Neural progenitor cell (in vitro differentiated cells): ENCODE results near the gene OR10X1. TPM values are rescaled to one million over a fixed set of nuclear protein-coding genes. Genes with fewer than 3 reads are reported as not detected.

Source experiments
- DNase-seq: peaks from one replicate; pipeline ENCODE4 v3.0.0-alpha.2; 2016; ENCODE audit warnings: low spot score
- H2AFZ ChIP-seq: fragments of 200-600 bp; sonication (generic); replicated peaks from 2 replicates; pipeline ENCODE4 v1.6.1; 2016; ENCODE audit warnings: antibody characterized with exemption
- H3F3A ChIP-seq: fragments of 200-600 bp; sonication (generic); 2 replicates; pipeline ENCODE4 v1.6.1; 2016; ENCODE audit warnings: antibody characterized with exemption, low read depth
- H3K27ac ChIP-seq: fragments of 200-600 bp; sonication (generic); 2 replicates; pipeline ENCODE4 v1.5.1; 2016; ENCODE audit warnings: mild to moderate bottlenecking
- H3K27me3 ChIP-seq: fragments of 200-600 bp; sonication (generic); 2 replicates; pipeline ENCODE4 v1.6.1; 2016; ENCODE audit warnings: mild to moderate bottlenecking, moderate library complexity
- H3K36me3 ChIP-seq: fragments of 200-600 bp; sonication (generic); 2 replicates; pipeline ENCODE4 v1.5.1; 2016
- H3K4me1 ChIP-seq: fragments of 200-600 bp; sonication (generic); 2 replicates; pipeline ENCODE4 v1.6.1; 2016; ENCODE audit warnings: mixed run types
- H3K4me2 ChIP-seq: fragments of 200-600 bp; sonication (generic); 2 replicates; pipeline ENCODE4 v1.6.1; 2016
- H3K4me3 ChIP-seq: fragments of 200-600 bp; sonication (generic); 2 replicates; pipeline ENCODE4 v1.5.1; 2016
- H3K79me2 ChIP-seq: fragments of 200-600 bp; sonication (generic); 2 replicates; pipeline ENCODE4 v1.6.1; 2016; ENCODE audit warnings: low read depth
- H3K9ac ChIP-seq: fragments of 200-600 bp; sonication (generic); 2 replicates; pipeline ENCODE4 v1.6.1; 2016
- H3K9me3 ChIP-seq: fragments of 200-600 bp; sonication (generic); 2 replicates; pipeline ENCODE4 v1.5.1; 2016; ENCODE audit warnings: low read depth
- H4K20me1 ChIP-seq: fragments of 200-600 bp; sonication (generic); 2 replicates; pipeline ENCODE4 v1.6.1; 2016; ENCODE audit warnings: low read depth
- H3K27ac Mint-ChIP-seq: 3 replicates; pipeline ENCODE4 v1.8.0; 2021; ENCODE audit warnings: mixed read lengths
- H3K27me3 Mint-ChIP-seq: 2 replicates; pipeline ENCODE4 v1.8.0; 2022; ENCODE audit warnings: low read depth, mild to moderate bottlenecking, inconsistent platforms, moderate library complexity, mixed read lengths; ENCODE audit not compliant: insufficient read depth
- H3K36me3 Mint-ChIP-seq: 3 replicates; pipeline ENCODE4 v1.8.0; 2021; ENCODE audit warnings: mixed read lengths
- H3K4me1 Mint-ChIP-seq: 3 replicates; pipeline ENCODE4 v1.8.0; 2021; ENCODE audit warnings: mixed read lengths
- H3K4me3 Mint-ChIP-seq: 3 replicates; pipeline ENCODE4 v1.8.0; 2021; ENCODE audit warnings: mild to moderate bottlenecking, moderate library complexity, mixed read lengths
- H3K9me3 Mint-ChIP-seq: 3 replicates; pipeline ENCODE4 v1.8.0; 2020; ENCODE audit warnings: mixed read lengths
- CTCF ChIP-seq: fragments of 200-600 bp; sonication (generic); IDR thresholded peaks from 2 replicates; pipeline ENCODE4 v1.5.1; 2017; ENCODE audit warnings: antibody characterized with exemption, mild to moderate bottlenecking
- EZH2 ChIP-seq: fragments of 200-600 bp; sonication (generic); IDR thresholded peaks from 2 replicates; pipeline ENCODE4 v1.6.1; 2017; ENCODE audit warnings: antibody characterized with exemption, mild to moderate bottlenecking, moderate library complexity
- EZH2phosphoT487 ChIP-seq: fragments of 200-600 bp; sonication (generic); IDR thresholded peaks from 2 replicates; pipeline ENCODE4 v1.6.1; 2017; ENCODE audit warnings: antibody characterized with exemption
- total RNA-seq: library from RNA; depleted of rRNA; stranded (reverse); fragments of >200 nt; gene quantifications from 2 replicates; pipeline ENCODE4 v1.2.3, GENCODE V29; 2015; ENCODE audit warnings: low replicate concordance

Gene OR10X1
- total RNA-seq, 1 donor from 2014 or later, result not detected

- H3K4me1 ChIP-seq, result no peaks in the 10 kb centered on the region
- no peaks in the 10 kb centered on the region for H3F3A ChIP-seq
- no peaks in the 10 kb centered on the region for H3K9me3 Mint-ChIP-seq
- H3K9ac ChIP-seq, result no peak overlapping the region
- H3K36me3 ChIP-seq, result no peaks in the 10 kb centered on the region
- TF ChIP-seq EZH2phosphoT487 (no peak), CTCF (no peak), EZH2 (no peak)
- no peaks in the 10 kb centered on the region for H3K79me2 ChIP-seq
- no peak overlapping the region for H2AFZ ChIP-seq
- H3K4me3 Mint-ChIP-seq, result no peak overlapping the region
- H4K20me1 ChIP-seq, result no peaks in the 10 kb centered on the region
- no peak overlapping the region for H3K4me3 ChIP-seq
- H3K9me3 ChIP-seq, result no peaks in the 10 kb centered on the region
- H3K27me3 ChIP-seq, result no peaks in the 10 kb centered on the region
- H3K4me1 Mint-ChIP-seq, result peaks cover 3% of the 10 kb centered on the region
- no peak for DNase-seq
- H3K36me3 Mint-ChIP-seq, result no peaks in the 10 kb centered on the region
- peaks cover 2% of the 10 kb centered on the region for H3K27me3 Mint-ChIP-seq
- no peak overlapping the region for H3K27ac ChIP-seq
- no peak overlapping the region for H3K27ac Mint-ChIP-seq
- no peak overlapping the region for H3K4me2 ChIP-seq
These were observed 42.1 kb downstream of the OR10X1 start for GRCh38 chr1:158537609-158538008.

- H3K4me1 ChIP-seq, result no peaks in the 10 kb centered on the region
- no peak for DNase-seq
- no peak overlapping the region for H3K4me3 ChIP-seq
- H3K27ac Mint-ChIP-seq, result no peak overlapping the region
- H3F3A ChIP-seq, result no peaks in the 10 kb centered on the region
- no peaks in the 10 kb centered on the region for H3K9me3 ChIP-seq
- H3K36me3 ChIP-seq, result no peaks in the 10 kb centered on the region
- H3K4me3 Mint-ChIP-seq, result no peak overlapping the region
- H3K36me3 Mint-ChIP-seq, result no peaks in the 10 kb centered on the region
- no peaks in the 10 kb centered on the region for H3K79me2 ChIP-seq
- no peaks in the 10 kb centered on the region for H3K27me3 ChIP-seq
- no peaks in the 10 kb centered on the region for H4K20me1 ChIP-seq
- peaks cover 3% of the 10 kb centered on the region for H3K4me1 Mint-ChIP-seq
- H3K4me2 ChIP-seq, result no peak overlapping the region
- TF ChIP-seq CTCF, result no peak
- no peak overlapping the region for H2AFZ ChIP-seq
- peaks cover 2% of the 10 kb centered on the region for H3K27me3 Mint-ChIP-seq
- peaks cover under 1% of the 10 kb centered on the region for H3K9me3 Mint-ChIP-seq
- H3K27ac ChIP-seq, result no peak overlapping the region
- H3K9ac ChIP-seq, result no peak overlapping the region
These were observed 45.2 kb downstream of the OR10X1 start for GRCh38 chr1:158534496-158534895.

Other genes starting within 250 kb of the OR10X1 start
- not detected in 2 replicates for gene CD1B, start 248.4 kb downstream of the OR10X1 start, total RNA-seq
- not detected in 2 replicates for gene CD1E, start 226.0 kb downstream of the OR10X1 start, total RNA-seq
- not detected in 2 replicates for gene OR10T2, start 180.4 kb downstream of the OR10X1 start, total RNA-seq
- not detected in 2 replicates for gene OR10K2, start 153.7 kb downstream of the OR10X1 start, total RNA-seq
- gene OR10K1, start 118.1 kb downstream of the OR10X1 start, total RNA-seq, result 0.06 TPM in 1 of 2 replicates, not detected in the other
- not detected in 2 replicates for gene OR10R2, start 107.7 kb downstream of the OR10X1 start, total RNA-seq
- gene OR6Y1, start 25.5 kb downstream of the OR10X1 start, total RNA-seq, result not detected in 2 replicates
- not detected in 2 replicates for gene OR6P1, start 9.3 kb downstream of the OR10X1 start, total RNA-seq
- not detected in 2 replicates for gene OR10Z1, start 25.4 kb upstream of the OR10X1 start, total RNA-seq
- gene SPTA1, start 106.8 kb upstream of the OR10X1 start, total RNA-seq, result not detected in 2 replicates
- not detected in 2 replicates for gene OR6K2, start 120.8 kb upstream of the OR10X1 start, total RNA-seq
- not detected in 2 replicates for gene OR6K3, start 140.8 kb upstream of the OR10X1 start, total RNA-seq
- not detected in 2 replicates for gene OR6K6, start 174.8 kb upstream of the OR10X1 start, total RNA-seq
- not detected in 2 replicates for gene OR6N1, start 192.3 kb upstream of the OR10X1 start, total RNA-seq
- not detected in 2 replicates for gene OR6N2, start 201.3 kb upstream of the OR10X1 start, total RNA-seq